RWPE1 (cell line): Measurements from ENCODE around the gene OR6Y1.

Source experiments
- CTCF ChIA-PET: fragments of 350-600 bp; sonication (Branson Sonifier 250); formaldehyde crosslinking; extraction: SDS; loops from one replicate; lab custom pipeline; 2021; lab: Yijun Ruan, JAX
- POLR2A ChIA-PET: fragments of 400-600 bp; formaldehyde crosslinking; extraction: SDS; loops from one replicate; lab custom pipeline; 2020; ENCODE audit warnings: antibody characterized with exemption; ENCODE audit not compliant: low non-redundant PET; lab: Yijun Ruan, JAX
- DNase-seq: peaks from one replicate; pipeline ENCODE4 v3.0.0; 2012; ENCODE audit warnings: low spot score
- H3K27ac ChIP-seq: fragments of 450-650 bp; 2 replicates; pipeline ENCODE4 v1.5.1; 2017
- TF ChIP-seq, protein P1 (sequence below): fragments of 450-650 bp; conservative IDR thresholded peaks from 2 replicates; pipeline ENCODE4 v1.5.1; 2017; ENCODE audit warnings: low read depth, mild to moderate bottlenecking

OR6Y1 gene

DNA sequence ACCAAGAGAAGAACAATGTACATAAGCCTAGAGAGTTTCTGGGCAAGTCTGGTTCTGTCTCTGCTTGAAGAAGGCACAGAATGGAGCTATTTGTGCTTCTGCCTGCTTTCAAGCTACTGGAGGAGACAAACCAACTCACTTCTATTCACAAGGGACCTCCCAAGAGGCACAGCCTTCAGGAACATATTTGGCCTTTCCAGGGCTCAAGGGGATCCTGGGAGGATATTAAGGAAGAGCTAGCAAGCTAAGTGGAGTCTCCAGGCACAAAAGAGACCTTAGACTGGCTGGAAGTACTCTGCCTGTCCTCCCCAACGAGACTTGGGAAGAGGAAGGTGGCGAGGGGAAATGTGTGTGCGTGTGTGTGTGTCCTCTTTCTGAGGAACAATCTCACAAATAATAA, at the start of gene OR6Y1:
OR6Y1 (minus strand) TSS at position 54 of the 400 bp plus-strand sequence. CDS start 6,300 bp downstream, outside the sequence.
- ChIA-PET CTCF (no interaction called here), POLR2A (no interaction called here)
- DNase-seq, result no peak
- TF ChIP-seq, protein P1, sequence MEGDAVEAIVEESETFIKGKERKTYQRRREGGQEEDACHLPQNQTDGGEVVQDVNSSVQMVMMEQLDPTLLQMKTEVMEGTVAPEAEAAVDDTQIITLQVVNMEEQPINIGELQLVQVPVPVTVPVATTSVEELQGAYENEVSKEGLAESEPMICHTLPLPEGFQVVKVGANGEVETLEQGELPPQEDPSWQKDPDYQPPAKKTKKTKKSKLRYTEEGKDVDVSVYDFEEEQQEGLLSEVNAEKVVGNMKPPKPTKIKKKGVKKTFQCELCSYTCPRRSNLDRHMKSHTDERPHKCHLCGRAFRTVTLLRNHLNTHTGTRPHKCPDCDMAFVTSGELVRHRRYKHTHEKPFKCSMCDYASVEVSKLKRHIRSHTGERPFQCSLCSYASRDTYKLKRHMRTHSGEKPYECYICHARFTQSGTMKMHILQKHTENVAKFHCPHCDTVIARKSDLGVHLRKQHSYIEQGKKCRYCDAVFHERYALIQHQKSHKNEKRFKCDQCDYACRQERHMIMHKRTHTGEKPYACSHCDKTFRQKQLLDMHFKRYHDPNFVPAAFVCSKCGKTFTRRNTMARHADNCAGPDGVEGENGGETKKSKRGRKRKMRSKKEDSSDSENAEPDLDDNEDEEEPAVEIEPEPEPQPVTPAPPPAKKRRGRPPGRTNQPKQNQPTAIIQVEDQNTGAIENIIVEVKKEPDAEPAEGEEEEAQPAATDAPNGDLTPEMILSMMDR, result no peak
- no peak within 1 kb of the TSS for H3K27ac ChIP-seq

GRCh38 chr1:158600735-158601134, 46.5 kb upstream of the OR6Y1 start:
- CTCF ChIA-PET, result interaction anchor here (0.6 kb wide), 1 partner anchor 166 kb away, joined by 5 read pairs; no protein-coding TSS in a partner anchor

DNA sequence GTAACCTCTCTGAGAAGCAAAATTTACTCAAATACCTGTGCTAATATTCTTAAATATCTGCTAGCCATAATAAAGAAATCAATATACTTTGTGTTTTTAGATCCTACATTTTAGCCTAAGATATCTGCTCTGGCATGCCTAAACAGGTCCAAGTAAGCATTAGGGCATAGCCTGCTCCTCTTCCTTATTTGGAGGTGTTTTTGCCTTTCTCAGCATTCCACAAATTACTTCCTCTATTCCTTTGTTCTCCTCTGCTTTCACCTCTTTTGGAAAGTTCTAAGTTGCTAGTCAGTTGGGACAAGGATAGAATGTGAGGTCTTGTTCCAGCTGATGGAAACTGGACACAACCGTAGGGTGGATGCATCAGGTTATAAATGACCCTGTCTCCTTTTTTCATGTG, 32.7 kb upstream of the OR6Y1 start:
- DNase-seq, result no peak
- TF ChIP-seq, protein P1, result no peak
- no peak overlapping the region for H3K27ac ChIP-seq
- CTCF ChIA-PET, result no interaction called here
- POLR2A ChIA-PET, result no interaction called here

More at GRCh38 chr1:158600735-158601134, 46.5 kb upstream of the OR6Y1 start:
- H3K27ac ChIP-seq, result no peak overlapping the region
- DNase-seq, result no peak
- TF ChIP-seq, protein P1, result no peak
- POLR2A ChIA-PET, result no interaction called here

DNA sequence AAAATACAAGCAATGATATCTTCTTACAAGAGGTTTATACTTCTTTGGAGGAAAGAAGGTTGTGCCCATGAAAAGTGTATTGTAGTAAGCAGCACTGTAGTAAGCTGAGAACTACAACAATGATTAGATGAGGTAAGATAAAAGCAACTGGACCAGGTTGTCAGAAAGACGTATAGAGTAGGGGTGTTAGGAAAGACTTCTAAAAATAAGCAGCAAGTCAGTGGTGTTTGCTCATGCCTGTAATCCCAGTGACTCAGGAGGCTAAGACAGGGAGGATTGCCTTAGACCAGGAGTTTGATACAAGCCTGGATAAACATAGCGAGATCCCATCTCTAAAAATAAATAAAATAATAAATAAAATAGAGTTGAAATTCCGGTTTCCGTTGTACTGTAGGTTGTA, 29.8 kb upstream of the OR6Y1 start:
- no peak for DNase-seq
- TF ChIP-seq, protein P1, result no peak
- POLR2A ChIA-PET, result no interaction called here
- CTCF ChIA-PET, result no interaction called here
- H3K27ac ChIP-seq, result no peak overlapping the region

- POLR2A ChIA-PET, result no interaction called here
- TF ChIP-seq, protein P1, result no peak
- no peak within 1 kb of the TSS for H3K27ac ChIP-seq
- no peak for DNase-seq
- CTCF ChIA-PET, result no interaction called here
Measured at GRCh38 chr1:158579733-158580132, 25.5 kb upstream of the OR6Y1 start, which contains the start of gene OR10X1. TSS of gene OR10X1 (minus strand) at chr1:158579899. CDS start at chr1:158579899, 0 bp downstream.

GRCh38 chr1:158577561-158577960, 23.4 kb upstream of the OR6Y1 start:
- H3K27ac ChIP-seq, result no peak overlapping the region
- TF ChIP-seq, protein P1, result no peak
- CTCF ChIA-PET, result no interaction called here
- POLR2A ChIA-PET, result no interaction called here
- DNase-seq, result no peak
